HepG2 (cell line): ENCODE results near the gene PTPRN. TPM values are rescaled to one million over a fixed set of nuclear protein-coding genes. Genes with fewer than 3 reads are reported as not detected.

Source experiments
- HIVEP1 ChIP-seq: sonication (generic); formaldehyde crosslinking; IDR thresholded peaks from 2 replicates; pipeline ENCODE4 v1.4.0; 2020; ENCODE audit warnings: mild to moderate bottlenecking, missing genetic modification reagents
- RNF2 ChIP-seq: fragments of 450-650 bp; conservative IDR thresholded peaks from 2 replicates; pipeline ENCODE4 v1.6.1; 2016; ENCODE audit warnings: low read depth
- SP4 ChIP-seq: sonication (generic); formaldehyde crosslinking; IDR thresholded peaks from 2 replicates; pipeline ENCODE4 v1.8.1; 2023; ENCODE audit warnings: mild to moderate bottlenecking, missing genetic modification reagents
- ZBTB10 ChIP-seq: sonication (generic); formaldehyde crosslinking; IDR thresholded peaks from 2 replicates; pipeline ENCODE4 v1.4.0; 2020; ENCODE audit warnings: missing genetic modification reagents, borderline replicate concordance
- ZBTB21 ChIP-seq: sonication (generic); formaldehyde crosslinking; IDR thresholded peaks from 2 replicates; pipeline ENCODE4 v1.4.0; 2020; ENCODE audit warnings: missing genetic modification reagents
- ZNF260 ChIP-seq: sonication (generic); formaldehyde crosslinking; IDR thresholded peaks from 2 replicates; pipeline ENCODE4 v1.4.0; 2020; ENCODE audit warnings: missing genetic modification reagents, low read depth, mild to moderate bottlenecking, borderline replicate concordance
- ZNF318 ChIP-seq: sonication (generic); formaldehyde crosslinking; IDR thresholded peaks from 2 replicates; pipeline ENCODE4 v1.4.0; 2020; ENCODE audit warnings: mild to moderate bottlenecking, missing genetic modification reagents
- ZNF605 ChIP-seq: sonication (generic); formaldehyde crosslinking; IDR thresholded peaks from 2 replicates; pipeline ENCODE4 v1.8.0; 2022; ENCODE audit warnings: mild to moderate bottlenecking, missing genetic modification reagents
- ZSCAN22 ChIP-seq: sonication (generic); formaldehyde crosslinking; IDR thresholded peaks from 2 replicates; pipeline ENCODE4 v1.4.0; 2020; ENCODE audit warnings: mild to moderate bottlenecking, missing genetic modification reagents
- polyA plus RNA-seq, 8 experiments: library from polyadenylated mRNA; depleted of rRNA in 3 of 8; stranded (reverse) in 7 of 8; unstranded in 1 of 8; fragments of >200 nt; fragmentation: Illumina TruSeq in 4 of 8; extraction: Trizol in 4 of 8; gene quantifications; 2 replicates each; pipeline versions ENCODE4 v1.2.1 to v1.2.3, GENCODE V29; 2011 to 2016; ENCODE audit warnings: low read depth in 4 of 8, missing spikeins in 1 of 8, mixed read lengths in 1 of 8; ENCODE audit not compliant: insufficient read depth in 1 of 8
- total RNA-seq, 5 experiments: library from RNA; depleted of rRNA; stranded (reverse); fragments of >200 nt; fragmentation: Illumina TruSeq; extraction: Trizol; gene quantifications; 2 replicates each; pipeline ENCODE4 v1.2.3, GENCODE V29; 2016; ENCODE audit warnings: low read depth in 1 of 5
- TF ChIP-seq, protein P1 (sequence below): sonication (generic); formaldehyde crosslinking; IDR thresholded peaks from 2 replicates; pipeline ENCODE4 v1.5.1; 2020; ENCODE audit warnings: missing genetic modification reagents, mild to moderate bottlenecking, borderline replicate concordance
- TF ChIP-seq, protein P2 (sequence below): sonication (generic); formaldehyde crosslinking; conservative IDR thresholded peaks from 2 replicates; pipeline ENCODE4 v1.4.0; 2020; ENCODE audit warnings: missing genetic modification reagents

PTPRN gene
- total and polyA plus RNA-seq, 2 of the 13 experiments (the other 11 are each of a cell fraction or from before 2014, with no cell fraction given) = 0.26 TPM; not detected in 1

DNA sequence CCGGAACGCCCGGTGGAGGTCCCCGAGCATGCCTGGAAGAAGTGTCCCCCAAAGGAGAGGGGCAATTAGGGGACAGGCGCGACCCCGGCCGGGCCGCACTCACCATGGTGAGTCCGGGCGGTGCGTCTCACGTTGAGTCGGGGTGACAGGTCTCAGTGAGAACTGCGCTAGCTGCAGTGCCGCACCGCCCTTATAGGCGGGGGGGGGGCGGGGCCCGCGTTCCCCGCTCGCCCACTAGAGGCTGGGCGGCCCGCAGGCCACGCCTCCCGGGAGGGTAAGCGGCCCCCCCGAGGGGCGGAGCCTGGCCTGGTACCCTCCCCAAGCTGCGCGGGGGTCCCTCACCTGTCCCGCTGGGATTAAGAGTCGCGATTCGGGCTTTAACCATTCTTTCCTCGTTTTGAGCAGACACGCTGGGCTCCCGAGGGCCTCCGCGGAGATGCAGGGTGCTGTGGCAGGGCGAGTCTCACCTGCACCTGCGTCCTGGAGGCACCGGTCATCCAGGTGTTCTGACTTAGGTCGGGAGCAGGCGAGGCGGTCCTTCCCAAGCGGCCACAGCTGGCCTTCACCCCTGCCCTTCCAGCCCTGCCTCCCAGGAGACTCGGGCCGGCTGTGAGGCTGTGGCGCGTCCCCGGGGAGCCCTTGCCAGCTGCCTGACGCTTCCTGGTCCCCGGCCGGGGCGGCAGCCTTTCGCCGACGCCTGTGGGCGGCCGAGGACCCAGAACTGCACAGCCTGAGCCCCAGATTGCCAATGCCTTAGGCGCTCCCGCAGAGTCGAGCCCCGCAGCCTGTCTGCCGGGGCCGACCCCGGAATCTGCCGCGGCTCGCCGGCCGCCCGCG lies 55.2 kb downstream of the PTPRN start, which contains the start of gene TUBA4A (continued):
- TF ChIP-seq ZBTB21 (no peak), ZNF318 (CRISPR knock-in tag) (no peak), ZNF260 (CRISPR knock-in tag) (no peak), ZBTB10 (CRISPR knock-in tag) (0 out of 2 replicates have a peak, but pooled peaks have one; percentile 58), ZSCAN22 (no peak), ZNF605 (CRISPR knock-in tag) (peak; percentile 90), RNF2 (0 out of 2 replicates have a peak, but pooled peaks have one; percentile 69), SP4 (peak; percentile 86), HIVEP1 (CRISPR knock-in tag) (no peak; the same call in 1 of the 2 replicates)
- TF ChIP-seq, protein P1, sequence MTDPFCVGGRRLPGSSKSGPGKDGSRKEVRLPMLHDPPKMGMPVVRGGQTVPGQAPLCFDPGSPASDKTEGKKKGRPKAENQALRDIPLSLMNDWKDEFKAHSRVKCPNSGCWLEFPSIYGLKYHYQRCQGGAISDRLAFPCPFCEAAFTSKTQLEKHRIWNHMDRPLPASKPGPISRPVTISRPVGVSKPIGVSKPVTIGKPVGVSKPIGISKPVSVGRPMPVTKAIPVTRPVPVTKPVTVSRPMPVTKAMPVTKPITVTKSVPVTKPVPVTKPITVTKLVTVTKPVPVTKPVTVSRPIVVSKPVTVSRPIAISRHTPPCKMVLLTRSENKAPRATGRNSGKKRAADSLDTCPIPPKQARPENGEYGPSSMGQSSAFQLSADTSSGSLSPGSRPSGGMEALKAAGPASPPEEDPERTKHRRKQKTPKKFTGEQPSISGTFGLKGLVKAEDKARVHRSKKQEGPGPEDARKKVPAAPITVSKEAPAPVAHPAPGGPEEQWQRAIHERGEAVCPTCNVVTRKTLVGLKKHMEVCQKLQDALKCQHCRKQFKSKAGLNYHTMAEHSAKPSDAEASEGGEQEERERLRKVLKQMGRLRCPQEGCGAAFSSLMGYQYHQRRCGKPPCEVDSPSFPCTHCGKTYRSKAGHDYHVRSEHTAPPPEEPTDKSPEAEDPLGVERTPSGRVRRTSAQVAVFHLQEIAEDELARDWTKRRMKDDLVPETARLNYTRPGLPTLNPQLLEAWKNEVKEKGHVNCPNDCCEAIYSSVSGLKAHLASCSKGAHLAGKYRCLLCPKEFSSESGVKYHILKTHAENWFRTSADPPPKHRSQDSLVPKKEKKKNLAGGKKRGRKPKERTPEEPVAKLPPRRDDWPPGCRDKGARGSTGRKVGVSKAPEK (CRISPR knock-in tag) = no peak
- TF ChIP-seq, protein P2, sequence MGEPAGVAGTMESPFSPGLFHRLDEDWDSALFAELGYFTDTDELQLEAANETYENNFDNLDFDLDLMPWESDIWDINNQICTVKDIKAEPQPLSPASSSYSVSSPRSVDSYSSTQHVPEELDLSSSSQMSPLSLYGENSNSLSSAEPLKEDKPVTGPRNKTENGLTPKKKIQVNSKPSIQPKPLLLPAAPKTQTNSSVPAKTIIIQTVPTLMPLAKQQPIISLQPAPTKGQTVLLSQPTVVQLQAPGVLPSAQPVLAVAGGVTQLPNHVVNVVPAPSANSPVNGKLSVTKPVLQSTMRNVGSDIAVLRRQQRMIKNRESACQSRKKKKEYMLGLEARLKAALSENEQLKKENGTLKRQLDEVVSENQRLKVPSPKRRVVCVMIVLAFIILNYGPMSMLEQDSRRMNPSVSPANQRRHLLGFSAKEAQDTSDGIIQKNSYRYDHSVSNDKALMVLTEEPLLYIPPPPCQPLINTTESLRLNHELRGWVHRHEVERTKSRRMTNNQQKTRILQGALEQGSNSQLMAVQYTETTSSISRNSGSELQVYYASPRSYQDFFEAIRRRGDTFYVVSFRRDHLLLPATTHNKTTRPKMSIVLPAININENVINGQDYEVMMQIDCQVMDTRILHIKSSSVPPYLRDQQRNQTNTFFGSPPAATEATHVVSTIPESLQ (CRISPR knock-in tag) = no peak
